GM19193 (cell line): ENCODE data around the gene RAB42.

Source experiments
- POLR2A ChIP-seq: IDR thresholded peaks from 4 replicates; pipeline ENCODE4 v1.6.1; 2011; ENCODE audit not compliant: insufficient read depth, insufficient read length; ENCODE audit errors: extremely low read depth

RAB42 gene

GRCh38 chr1:28578696-28579218 lies 13.3 kb upstream of the RAB42 start:
- TF ChIP-seq POLR2A, result no peak

- no peak for TF ChIP-seq POLR2A
Observed at GRCh38 chr1:28579401-28579800, 12.7 kb upstream of the RAB42 start.

- no peak for TF ChIP-seq POLR2A
Observed at GRCh38 chr1:28580722-28581530, 11.1 kb upstream of the RAB42 start.

GRCh38 chr1:28581531-28582247 lies 10.4 kb upstream of the RAB42 start:
- peak; percentile 100 for TF ChIP-seq POLR2A

- no peak for TF ChIP-seq POLR2A
Observed at GRCh38 chr1:28582248-28582615, 9.8 kb upstream of the RAB42 start.

GRCh38 chr1:28592321-28593071 lies 431 bp downstream of the RAB42 start:
- peak; percentile 40 for TF ChIP-seq POLR2A

GRCh38 chr1:28595412-28596191 lies 3.5 kb downstream of the RAB42 start:
- no peak for TF ChIP-seq POLR2A

GRCh38 chr1:28601696-28602095 lies 9.6 kb downstream of the RAB42 start:
- TF ChIP-seq POLR2A, result no peak

- TF ChIP-seq POLR2A, result no peak
Observed at GRCh38 chr1:28602536-28603439, 10.7 kb downstream of the RAB42 start.

- no peak for TF ChIP-seq POLR2A
Observed at GRCh38 chr1:28604411-28604810, 12.3 kb downstream of the RAB42 start.

GRCh38 chr1:28604962-28605361 lies 12.9 kb downstream of the RAB42 start:
- no peak for TF ChIP-seq POLR2A

GRCh38 chr1:28606771-28607170 lies 14.7 kb downstream of the RAB42 start:
- no peak for TF ChIP-seq POLR2A

GRCh38 chr1:28613175-28613574 lies 21.1 kb downstream of the RAB42 start:
- no peak for TF ChIP-seq POLR2A
